Measurements from ENCODE around the gene RPTOR. TPM values are rescaled to one million over a fixed set of nuclear protein-coding genes. Genes with fewer than 3 reads are reported as not detected.

RPTOR gene
- polyA plus RNA-seq, 1 of the 3 experiments (the other 2 are of a cell fraction) = 14.9 TPM

DNA sequence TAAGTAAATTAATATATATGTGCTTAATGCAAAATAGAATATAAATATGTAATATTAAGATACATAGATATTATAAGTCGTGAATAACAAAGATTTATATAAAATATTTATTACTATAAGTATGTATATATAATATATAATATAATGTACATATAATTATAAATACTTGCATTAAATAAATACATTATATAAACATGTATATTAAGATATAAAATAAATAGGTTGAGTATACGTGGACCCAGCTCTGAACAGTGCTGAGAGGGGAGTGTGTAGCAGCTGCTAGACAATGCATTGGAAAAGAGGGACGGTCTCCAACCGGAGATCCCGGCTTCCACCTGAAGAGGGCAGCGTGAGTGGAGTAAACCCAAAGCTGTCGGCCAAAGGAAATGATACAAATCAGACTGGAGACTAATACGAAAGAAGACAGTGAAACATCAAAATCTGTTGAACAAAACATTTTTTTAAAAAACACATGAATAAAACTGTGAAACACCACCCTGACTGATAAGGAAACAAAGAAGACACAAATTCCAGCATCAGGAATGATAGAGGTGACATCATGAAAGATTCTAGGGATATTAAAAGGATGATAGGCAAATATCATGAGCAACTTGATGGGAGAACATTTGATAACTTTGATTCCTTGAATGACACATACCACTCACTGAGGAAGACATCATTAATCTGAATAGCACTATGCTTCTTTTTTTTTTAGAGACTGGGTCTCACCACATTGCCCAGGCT, 321.6 kb downstream of the RPTOR start:
- no peaks in the 10 kb centered on the region for H3K9me2 ChIP-seq
- POLR2A ChIA-PET = no interaction called here
- CTCF ChIA-PET = interaction anchor here (0.6 to 2.4 kb wide), 36 partner anchors 9 to 444 kb away, joined by 3 to 16 read pairs (median 3); no protein-coding TSS in a partner anchor
- H2AFZ ChIP-seq (ENCODE audit: low read depth) = no peak overlapping the region
- H3K4me2 ChIP-seq = no peak overlapping the region
- H3K4me3 ChIP-seq (ENCODE audit: low read depth in 2 of 2, low read length in 1 of 2) = no peak overlapping the region
- TF ChIP-seq POLR2AphosphoS5 (IDR thresholded peaks at IDR 0.05; ENCODE audit: low read depth, low read length) (no peak), MEF2A (IDR thresholded peaks at IDR 0.05; ENCODE audit: borderline replicate concordance, low read depth) (no peak), ELF1 (IDR thresholded peaks at IDR 0.05) (no peak), GABPA (IDR thresholded peaks at IDR 0.05; ENCODE audit: low read depth) (no peak), SIN3A (IDR thresholded peaks at IDR 0.05; ENCODE audit: borderline replicate concordance, low read depth, low read length) (0 out of 2 replicates have a peak, but pooled peaks have one; percentile 37), GATA2 (CRISPR knock-in tag; IDR thresholded peaks at IDR 0.05) (0 out of 2 replicates have a peak, but pooled peaks have one; percentile 11), NFIC (IDR thresholded peaks at IDR 0.05; ENCODE audit: borderline replicate concordance) (no peak), RAD21 (IDR thresholded peaks at IDR 0.05; ENCODE audit: low read length) (peak; percentile 76), MXI1 (IDR thresholded peaks at IDR 0.05; ENCODE audit: low read depth, low read length) (no peak), EZH2phosphoT487 (IDR thresholded peaks at IDR 0.05; ENCODE audit: borderline replicate concordance, low read depth) (no peak), FOXJ3 (CRISPR knock-in tag; IDR thresholded peaks at IDR 0.05) (no peak), SMC3 (IDR thresholded peaks at IDR 0.05; ENCODE audit: low read depth, low read length) (peak; percentile 80), TAF1 (IDR thresholded peaks at IDR 0.05; ENCODE audit: borderline replicate concordance, low read depth, low read length) (no peak), RXRA (IDR thresholded peaks at IDR 0.05; ENCODE audit: borderline replicate concordance, low read depth) (no peak), RFX5 (IDR thresholded peaks at IDR 0.05; ENCODE audit: low read length) (no peak; the same call in 1 of the 2 replicates)
- TF ChIP-seq, protein P1, sequence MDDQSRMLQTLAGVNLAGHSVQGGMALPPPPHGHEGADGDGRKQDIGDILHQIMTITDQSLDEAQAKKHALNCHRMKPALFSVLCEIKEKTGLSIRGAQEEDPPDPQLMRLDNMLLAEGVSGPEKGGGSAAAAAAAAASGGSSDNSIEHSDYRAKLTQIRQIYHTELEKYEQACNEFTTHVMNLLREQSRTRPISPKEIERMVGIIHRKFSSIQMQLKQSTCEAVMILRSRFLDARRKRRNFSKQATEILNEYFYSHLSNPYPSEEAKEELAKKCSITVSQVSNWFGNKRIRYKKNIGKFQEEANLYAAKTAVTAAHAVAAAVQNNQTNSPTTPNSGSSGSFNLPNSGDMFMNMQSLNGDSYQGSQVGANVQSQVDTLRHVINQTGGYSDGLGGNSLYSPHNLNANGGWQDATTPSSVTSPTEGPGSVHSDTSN (IDR thresholded peaks at IDR 0.05) = 0 out of 2 replicates have a peak, but pooled peaks have one; percentile 6
- TF ChIP-seq, protein P2, sequence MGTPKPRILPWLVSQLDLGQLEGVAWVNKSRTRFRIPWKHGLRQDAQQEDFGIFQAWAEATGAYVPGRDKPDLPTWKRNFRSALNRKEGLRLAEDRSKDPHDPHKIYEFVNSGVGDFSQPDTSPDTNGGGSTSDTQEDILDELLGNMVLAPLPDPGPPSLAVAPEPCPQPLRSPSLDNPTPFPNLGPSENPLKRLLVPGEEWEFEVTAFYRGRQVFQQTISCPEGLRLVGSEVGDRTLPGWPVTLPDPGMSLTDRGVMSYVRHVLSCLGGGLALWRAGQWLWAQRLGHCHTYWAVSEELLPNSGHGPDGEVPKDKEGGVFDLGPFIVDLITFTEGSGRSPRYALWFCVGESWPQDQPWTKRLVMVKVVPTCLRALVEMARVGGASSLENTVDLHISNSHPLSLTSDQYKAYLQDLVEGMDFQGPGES (IDR thresholded peaks at IDR 0.05; ENCODE audit: low read depth, low read length) = no peak
- TF ChIP-seq, protein P3, sequence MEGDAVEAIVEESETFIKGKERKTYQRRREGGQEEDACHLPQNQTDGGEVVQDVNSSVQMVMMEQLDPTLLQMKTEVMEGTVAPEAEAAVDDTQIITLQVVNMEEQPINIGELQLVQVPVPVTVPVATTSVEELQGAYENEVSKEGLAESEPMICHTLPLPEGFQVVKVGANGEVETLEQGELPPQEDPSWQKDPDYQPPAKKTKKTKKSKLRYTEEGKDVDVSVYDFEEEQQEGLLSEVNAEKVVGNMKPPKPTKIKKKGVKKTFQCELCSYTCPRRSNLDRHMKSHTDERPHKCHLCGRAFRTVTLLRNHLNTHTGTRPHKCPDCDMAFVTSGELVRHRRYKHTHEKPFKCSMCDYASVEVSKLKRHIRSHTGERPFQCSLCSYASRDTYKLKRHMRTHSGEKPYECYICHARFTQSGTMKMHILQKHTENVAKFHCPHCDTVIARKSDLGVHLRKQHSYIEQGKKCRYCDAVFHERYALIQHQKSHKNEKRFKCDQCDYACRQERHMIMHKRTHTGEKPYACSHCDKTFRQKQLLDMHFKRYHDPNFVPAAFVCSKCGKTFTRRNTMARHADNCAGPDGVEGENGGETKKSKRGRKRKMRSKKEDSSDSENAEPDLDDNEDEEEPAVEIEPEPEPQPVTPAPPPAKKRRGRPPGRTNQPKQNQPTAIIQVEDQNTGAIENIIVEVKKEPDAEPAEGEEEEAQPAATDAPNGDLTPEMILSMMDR (IDR thresholded peaks at IDR 0.05) = peak; percentile 92
- TF ChIP-seq, protein P4, sequence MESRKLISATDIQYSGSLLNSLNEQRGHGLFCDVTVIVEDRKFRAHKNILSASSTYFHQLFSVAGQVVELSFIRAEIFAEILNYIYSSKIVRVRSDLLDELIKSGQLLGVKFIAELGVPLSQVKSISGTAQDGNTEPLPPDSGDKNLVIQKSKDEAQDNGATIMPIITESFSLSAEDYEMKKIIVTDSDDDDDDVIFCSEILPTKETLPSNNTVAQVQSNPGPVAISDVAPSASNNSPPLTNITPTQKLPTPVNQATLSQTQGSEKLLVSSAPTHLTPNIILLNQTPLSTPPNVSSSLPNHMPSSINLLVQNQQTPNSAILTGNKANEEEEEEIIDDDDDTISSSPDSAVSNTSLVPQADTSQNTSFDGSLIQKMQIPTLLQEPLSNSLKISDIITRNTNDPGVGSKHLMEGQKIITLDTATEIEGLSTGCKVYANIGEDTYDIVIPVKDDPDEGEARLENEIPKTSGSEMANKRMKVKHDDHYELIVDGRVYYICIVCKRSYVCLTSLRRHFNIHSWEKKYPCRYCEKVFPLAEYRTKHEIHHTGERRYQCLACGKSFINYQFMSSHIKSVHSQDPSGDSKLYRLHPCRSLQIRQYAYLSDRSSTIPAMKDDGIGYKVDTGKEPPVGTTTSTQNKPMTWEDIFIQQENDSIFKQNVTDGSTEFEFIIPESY (IDR thresholded peaks at IDR 0.05; ENCODE audit: borderline replicate concordance, low read depth) = no peak
- TF ChIP-seq, protein P5, sequence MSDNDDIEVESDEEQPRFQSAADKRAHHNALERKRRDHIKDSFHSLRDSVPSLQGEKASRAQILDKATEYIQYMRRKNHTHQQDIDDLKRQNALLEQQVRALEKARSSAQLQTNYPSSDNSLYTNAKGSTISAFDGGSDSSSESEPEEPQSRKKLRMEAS (IDR thresholded peaks at IDR 0.05; ENCODE audit: low read depth) = no peak; the same call in 1 of the 2 replicates
- DNase-seq = peak; percentile 88
- H3K9ac ChIP-seq = no peak overlapping the region
- H3K27me3 ChIP-seq (ENCODE audit: insufficient read depth) = no peaks in the 10 kb centered on the region
- no peaks in the 10 kb centered on the region for H3F3A ChIP-seq (replicated peaks; ENCODE audit: insufficient read depth)
- peaks cover 2 to 4% of the 10 kb centered on the region in 2 experiments for H3K36me3 ChIP-seq (replicated peaks in 1 of 2; ENCODE audit: control insufficient read depth in 1 of 2, insufficient read depth in 2 of 2, low read length in 1 of 2)
- H3K27ac ChIP-seq (ENCODE audit: low read depth in 2 of 2, low read length in 1 of 2) = no peak overlapping the region
- H3K9me3 ChIP-seq = no peaks in the 10 kb centered on the region
- H3K4me1 ChIP-seq (ENCODE audit: control insufficient read depth in 1 of 2, insufficient read depth in 2 of 2, low read depth in 1 of 2, low read length in 1 of 2) = peaks cover 0 to 14% of the 10 kb centered on the region in 2 experiments; a peak in 2 of 4 replicates
- 23% methylated on average over 8 of the region's 8 CpGs for WGBS (ENCODE audit: low lambda C conversion rate)
- no peaks in the 10 kb centered on the region for H3K79me2 ChIP-seq (ENCODE audit: insufficient read depth)
- no peaks in the 10 kb centered on the region for H4K20me1 ChIP-seq (ENCODE audit: insufficient read depth)
